Activated B cell treated with CpG ODN at 0.5 μM for 24 hours (primary cell): ENCODE measurements around the gene RETREG2. TPM values are rescaled to one million over a fixed set of nuclear protein-coding genes. Genes with fewer than 3 reads are reported as not detected.
A peak's percentile ranks its signal among the peaks of the same experiment; 100 is the strongest.

Experiments used
- ATAC-seq: fragments of 200-7000 bp; cut with Tn5 transposase; one replicate; pipeline ENCODE4 v1.10.0; 2021; ENCODE audit warnings: low read depth, mild to moderate bottlenecking, moderate library complexity
- CTCF ChIA-PET: fragments of 350-600 bp; sonication (Branson Sonifier 250); formaldehyde crosslinking; loops from one replicate; lab custom pipeline; 2021; ENCODE audit warnings: antibody characterized with exemption; lab: Charles Lee
- POLR2A ChIA-PET: fragments of 350-600 bp; sonication (Branson Sonifier 250); formaldehyde crosslinking; loops from one replicate; lab custom pipeline; 2021; ENCODE audit warnings: antibody characterized with exemption; lab: Charles Lee
- DNase-seq: peaks from one replicate; pipeline ENCODE4 v3.0.0; 2022
- H3K27ac Mint-ChIP-seq: one replicate; pipeline ENCODE4 v1.8.0; 2020; ENCODE audit warnings: mixed read lengths
- H3K27me3 Mint-ChIP-seq: one replicate; pipeline ENCODE4 v1.8.0; 2021; ENCODE audit warnings: mixed read lengths
- H3K36me3 Mint-ChIP-seq: one replicate; pipeline ENCODE4 v1.8.0; 2021; ENCODE audit warnings: low read depth, mixed read lengths
- H3K4me1 Mint-ChIP-seq: one replicate; pipeline ENCODE4 v1.8.0; 2021; ENCODE audit warnings: mixed read lengths
- H3K4me3 Mint-ChIP-seq: one replicate; pipeline ENCODE4 v1.8.0; 2020; ENCODE audit warnings: mild to moderate bottlenecking, mixed read lengths
- H3K9me3 Mint-ChIP-seq: one replicate; pipeline ENCODE4 v1.8.0; 2020; ENCODE audit warnings: mixed read lengths
- CTCF ChIP-seq: fragments of 200-600 bp; IDR thresholded peaks from one replicate; pipeline ENCODE4 v1.8.0; 2022; ENCODE audit warnings: antibody characterized with exemption, mild to moderate bottlenecking
- intact Hi-C: fragments of 100-400 bp; cut with micrococcal nuclease; formaldehyde crosslinking; loops from one replicate; pipeline ENCODE4 v1.15.1; 2024
- total RNA-seq: library from RNA; stranded (reverse); gene quantifications from 2 replicates; pipeline ENCODE4 v1.2.3, GENCODE V29; 2022

RETREG2 gene
- total RNA-seq, 1 donor from 2014 or later, result 78.6 TPM

GRCh38 chr2:219204425-219205164, 26.5 kb downstream of the RETREG2 start:
- no peak for DNase-seq
- ChIA-PET CTCF (no interaction called here), POLR2A (interaction anchor here (1.1 kb wide), 1 partner anchor 28 kb away, joined by 4 read pairs; the partner anchor contains the start of gene CNPPD1)
- no peak overlapping the region for H3K27ac Mint-ChIP-seq
- H3K4me1 Mint-ChIP-seq, result peaks cover 19% of the 10 kb centered on the region
- no peaks in the 10 kb centered on the region for H3K27me3 Mint-ChIP-seq
- no peak overlapping the region for H3K4me3 Mint-ChIP-seq
- ATAC-seq, result no peak
- intact Hi-C loops, result no loop called here
- H3K36me3 Mint-ChIP-seq, result peaks cover 17% of the 10 kb centered on the region
- H3K9me3 Mint-ChIP-seq, result no peaks in the 10 kb centered on the region
- no peak for TF ChIP-seq CTCF

- H3K27ac Mint-ChIP-seq, result peak overlapping the region; percentile 35
- no peak for TF ChIP-seq CTCF
- no peak overlapping the region for H3K4me3 Mint-ChIP-seq
- ATAC-seq (no peak), DNase-seq (no peak)
- no peaks in the 10 kb centered on the region for H3K27me3 Mint-ChIP-seq
- intact Hi-C loops, result no loop called here
- CTCF ChIA-PET, result interaction anchor here (1.1 to 1.9 kb wide), 2 partner anchors 30 to 95 kb away, joined by 5 to 12 read pairs; partner anchors contain the start of gene CNPPD1
- H3K9me3 Mint-ChIP-seq, result no peaks in the 10 kb centered on the region
- POLR2A ChIA-PET, result interaction anchor here (0.7 to 5.3 kb wide), 5 partner anchors 28 to 494 kb away, joined by 3 to 98 read pairs (median 21); partner anchors contain the start of genes CNPPD1, DNAJB2, RETREG2 and TUBA4A
- peaks cover 18% of the 10 kb centered on the region for H3K36me3 Mint-ChIP-seq
- peaks cover 19% of the 10 kb centered on the region for H3K4me1 Mint-ChIP-seq
Observed at GRCh38 chr2:219205165-219205538, 27.1 kb downstream of the RETREG2 start.

- ChIA-PET CTCF (interaction anchor here (0.6 to 1.9 kb wide), 8 partner anchors 31 to 506 kb away, joined by 3 to 12 read pairs (median 5); partner anchors contain the start of genes CNPPD1, GLB1L and STK16), POLR2A (interaction anchor here (0.6 to 5.3 kb wide), 25 partner anchors 9 to 938 kb away, joined by 3 to 98 read pairs (median 7); partner anchors contain the start of genes ABCB6, ANKZF1, ATG9A and CNPPD1)
- H3K27me3 Mint-ChIP-seq, result no peaks in the 10 kb centered on the region
- intact Hi-C loops, result loop anchor here (1.0 to 2.0 kb wide), 13 partner anchors 13 to 637 kb away; partner anchors contain the start of genes ANKZF1, ATG9A, CNOT9 and DNAJB2
- H3K27ac Mint-ChIP-seq, result peak overlapping the region; percentile 95
- peak overlapping the region; percentile 88 for H3K4me3 Mint-ChIP-seq
- no peak for DNase-seq
- ATAC-seq, result no peak
- H3K4me1 Mint-ChIP-seq, result peaks cover 20% of the 10 kb centered on the region
- no peaks in the 10 kb centered on the region for H3K9me3 Mint-ChIP-seq
- TF ChIP-seq CTCF, result no peak
- H3K36me3 Mint-ChIP-seq, result peaks cover 20% of the 10 kb centered on the region
Observed at GRCh38 chr2:219205981-219206327, 27.9 kb downstream of the RETREG2 start.

- H3K4me3 Mint-ChIP-seq, result peak within 1 kb of the TSS; percentile 88
- no peak for TF ChIP-seq CTCF
- peak; percentile 93 for ATAC-seq
- ChIA-PET POLR2A (interaction anchor here (0.6 to 5.3 kb wide), 32 partner anchors 9 to 939 kb away, joined by 3 to 98 read pairs (median 5); partner anchors contain the start of genes ABCB6, ANKZF1, ATG9A and BCS1L), CTCF (interaction anchor here (0.6 to 1.9 kb wide), 7 partner anchors 31 to 188 kb away, joined by 3 to 12 read pairs (median 5); partner anchors contain the start of genes CNPPD1, GLB1L and STK16)
- no peaks in the 10 kb centered on the region for H3K27me3 Mint-ChIP-seq
- peak; percentile 99 for DNase-seq
- H3K36me3 Mint-ChIP-seq, result peaks cover 20% of the 10 kb centered on the region
- H3K27ac Mint-ChIP-seq, result peak within 1 kb of the TSS; percentile 95
- H3K4me1 Mint-ChIP-seq, result peaks cover 25% of the 10 kb centered on the region
- intact Hi-C loops, result loop anchor here (1.0 to 2.0 kb wide), 13 partner anchors 13 to 638 kb away; partner anchors contain the start of genes ANKZF1, ATG9A, CNOT9 and DNAJB2
- H3K9me3 Mint-ChIP-seq, result no peaks in the 10 kb centered on the region
Observed at GRCh38 chr2:219206328-219207133, 28.5 kb downstream of the RETREG2 start, which contains the start of gene ZFAND2B. ZFAND2B (plus strand) TSS chr2:219206782; CDS start chr2:219206988, 206 bp downstream.
